Peyer's patch (tissue), 4 donors: Measurements from ENCODE around the gene PTPRJ.

Experiments
- CTCF ChIP-seq, 6 experiments: fragments of 450-650 bp in 4 of 6; fragments of 200-600 bp in 2 of 6; sonication (generic) in 1 of 6; IDR thresholded peaks; one replicate each; pipeline ENCODE4 v1.5.1; 2017 to 2019; ENCODE audit warnings: antibody characterized with exemption in 6 of 6, mild to moderate bottlenecking in 3 of 6, moderate library complexity in 1 of 6
- POLR2A ChIP-seq, 2 donors: fragments of 450-650 bp; IDR thresholded peaks; one replicate each; pipeline ENCODE4 v1.5.1; 2017; ENCODE audit warnings: antibody characterized with exemption in 2 of 2, mild to moderate bottlenecking in 2 of 2, moderate library complexity in 2 of 2

GRCh38 chr11:48169259-48169658 lies 188.9 kb downstream of the PTPRJ start:
- TF ChIP-seq CTCF (IDR thresholded peaks at IDR 0.05) (no peak), POLR2A (IDR thresholded peaks at IDR 0.05) (no peak)
